SKM-1 treated with dmso at 0.1 percent for 144 hours (cell line): ENCODE results near the gene FASN.

ENCODE experiments used
- DNase-seq: peaks from one replicate; lab custom pipeline; 2025; ENCODE audit not compliant: unreplicated experiment; lab: John Stamatoyannopoulos, UW

The FASN gene

DNA sequence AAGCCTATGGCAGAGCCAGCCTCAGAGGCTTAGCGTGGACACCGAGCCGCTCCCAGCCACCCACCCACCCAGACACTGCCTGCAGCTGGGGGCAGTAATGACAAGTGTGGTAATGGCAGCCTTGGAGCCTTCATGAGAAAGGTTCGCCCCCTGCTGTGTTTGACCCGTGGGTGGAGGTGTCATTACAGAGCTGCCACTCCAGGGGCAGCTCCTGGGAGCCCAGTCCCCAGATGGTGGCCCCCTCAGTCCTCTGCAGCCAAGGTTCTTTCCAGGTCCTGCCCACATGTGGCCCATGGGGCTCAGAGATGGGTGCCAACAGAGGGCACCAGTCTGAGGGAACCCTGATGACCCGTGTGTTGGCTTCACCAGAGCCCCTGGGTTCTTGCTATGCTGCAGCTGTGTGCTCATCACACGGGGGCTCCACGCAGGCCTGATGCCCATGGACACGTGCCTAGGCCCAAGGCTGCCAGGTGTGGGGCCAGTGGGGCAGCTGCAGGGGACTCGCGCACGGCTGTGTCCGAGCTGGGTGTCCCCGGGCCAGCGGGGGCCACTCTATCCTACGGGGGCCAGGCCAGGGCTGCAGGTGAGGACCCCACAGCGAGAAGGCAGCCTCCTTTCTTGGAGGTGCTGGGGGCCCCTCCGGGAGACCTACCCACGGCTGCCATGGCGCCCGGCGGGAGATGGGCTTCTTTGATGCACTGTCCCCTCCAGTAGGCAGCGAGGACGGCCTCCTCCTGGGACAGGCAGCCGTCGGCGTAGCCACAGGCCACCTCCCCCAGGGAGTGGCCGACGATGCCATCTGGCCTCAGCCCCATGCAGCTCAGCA lies 8.1 kb downstream of the FASN start:
- no peak for DNase-seq

DNA sequence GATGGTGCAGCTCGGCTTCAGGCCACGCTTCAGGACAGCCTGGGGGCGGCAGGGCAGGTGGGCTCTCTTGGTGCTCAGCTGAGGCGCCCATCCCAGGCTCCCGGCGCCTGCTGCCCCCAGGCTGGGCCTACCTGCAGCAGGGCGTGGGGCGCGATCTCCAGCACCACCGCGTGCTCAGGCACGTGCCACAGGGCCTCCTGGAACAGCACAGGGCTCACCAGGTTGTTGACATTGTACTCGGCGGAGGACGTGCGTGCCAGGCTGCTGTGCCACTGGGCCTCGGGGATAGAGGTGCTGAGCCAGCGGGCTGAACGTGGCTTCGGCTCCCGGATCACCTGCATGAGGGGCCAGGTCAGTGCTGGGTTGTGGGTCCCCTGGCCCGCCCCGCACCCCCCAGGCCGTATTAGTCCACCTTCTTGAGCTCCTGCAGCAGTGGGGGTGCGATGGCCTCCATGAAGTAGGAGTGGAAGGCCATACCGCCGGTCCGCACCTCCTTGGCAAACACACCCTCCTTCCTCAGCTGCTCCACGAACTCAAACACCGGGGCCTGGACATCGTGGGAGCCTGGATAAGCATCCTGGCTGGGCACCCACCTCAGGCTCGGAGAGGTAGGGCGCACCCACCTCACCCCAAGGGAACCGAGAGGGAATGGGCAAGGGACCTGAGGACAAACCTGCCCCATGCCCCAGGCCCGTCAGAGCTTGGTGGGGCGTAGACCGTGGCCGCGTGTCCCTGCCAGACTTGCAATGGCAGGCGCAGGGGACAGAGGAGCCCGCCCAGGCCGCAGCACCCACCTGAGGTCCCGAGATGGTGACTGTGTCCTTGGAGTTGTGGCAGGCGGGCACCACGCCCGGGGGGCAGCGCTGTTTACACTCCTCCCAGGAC lies 9.0 kb downstream of the FASN start:
- no peak for DNase-seq

DNA sequence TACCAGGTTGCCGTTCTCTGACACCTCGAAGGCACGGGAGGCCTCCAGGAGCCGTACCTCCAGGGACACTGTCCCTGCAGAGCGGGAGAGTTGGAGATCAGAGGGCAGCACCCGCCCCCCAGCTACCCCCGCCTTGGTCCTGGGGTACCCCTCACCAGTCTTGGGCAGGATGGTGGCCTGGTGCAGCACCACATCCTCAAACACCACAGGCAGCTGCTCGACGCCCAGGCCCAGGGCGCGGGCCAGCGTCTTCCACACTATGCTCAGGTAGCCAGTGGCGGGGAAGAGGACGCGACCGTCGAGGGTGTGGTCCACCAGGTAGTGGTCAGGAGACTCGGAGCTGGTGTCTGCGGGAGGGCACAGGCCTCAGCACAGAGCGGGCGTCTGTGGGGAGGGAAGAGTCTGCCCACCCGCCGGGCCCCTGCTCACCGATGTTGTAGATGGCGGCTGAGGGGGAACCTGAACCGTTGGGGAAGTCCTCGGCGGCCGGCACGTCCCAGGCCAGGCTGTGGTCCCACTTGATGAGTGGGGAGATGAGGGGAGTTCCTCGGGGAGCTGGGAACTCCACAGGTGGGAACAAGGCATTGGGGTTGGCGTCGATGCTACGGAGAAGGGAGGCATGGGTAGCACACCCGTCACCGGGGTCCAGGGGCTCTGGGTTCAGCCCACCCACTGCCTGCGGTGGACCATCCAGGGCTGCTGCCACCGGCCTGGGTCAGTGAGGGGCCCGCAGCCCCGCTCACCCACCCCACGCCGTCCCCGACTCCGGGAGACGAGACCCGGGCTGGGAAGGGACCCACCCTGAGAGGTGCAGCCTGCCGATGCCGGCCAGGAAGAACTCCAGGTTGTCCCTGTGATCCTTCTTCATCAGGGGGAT lies 9.8 kb downstream of the FASN start:
- no peak for DNase-seq

DNA sequence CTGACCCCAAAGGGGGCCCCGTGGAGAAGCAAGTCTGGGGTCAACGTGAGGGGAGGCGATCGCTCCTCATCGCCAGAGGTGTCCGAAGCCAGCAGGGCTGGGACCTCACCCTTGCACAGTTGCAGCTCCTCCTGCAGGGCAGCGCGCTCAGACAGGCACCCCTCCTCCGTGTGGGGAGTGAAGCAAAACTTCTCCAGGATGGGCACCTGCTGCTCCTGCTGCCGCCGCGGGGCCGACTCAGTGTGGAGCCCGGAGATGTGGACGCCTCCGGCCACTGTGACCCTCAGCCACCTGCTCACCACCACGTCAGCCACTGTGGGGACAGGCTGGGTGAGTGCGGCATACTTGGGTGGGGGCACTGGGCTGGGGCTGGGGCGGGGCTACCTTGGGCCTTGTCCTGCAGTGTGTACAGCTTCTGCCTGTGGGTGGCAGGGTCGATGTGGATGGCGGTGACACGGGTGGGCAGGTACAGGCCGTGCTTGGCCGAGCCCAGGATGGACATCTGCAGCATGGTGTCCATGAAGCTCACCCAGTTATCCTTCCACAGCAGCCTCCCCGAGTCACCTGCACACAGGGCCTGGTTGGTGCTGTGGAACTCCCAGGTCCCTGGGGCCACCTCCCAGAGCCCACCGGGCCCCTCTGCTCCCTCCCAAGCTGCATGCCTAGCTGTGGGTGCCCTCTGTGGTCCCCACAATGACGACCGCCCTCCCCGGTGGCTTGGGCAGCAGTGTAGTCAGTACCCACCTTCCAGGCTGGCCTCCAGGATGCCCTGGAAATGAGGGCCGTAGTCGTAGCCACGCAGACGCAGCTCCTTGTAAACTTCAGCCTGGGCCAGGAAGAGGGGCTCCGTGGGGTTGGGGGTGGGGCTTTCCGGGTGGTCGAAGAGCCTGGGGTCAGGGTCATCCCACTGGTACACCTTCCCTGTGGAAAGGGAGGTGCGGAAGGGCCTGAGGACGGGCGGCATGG lies 10.8 kb downstream of the FASN start:
- DNase-seq = no peak

DNA sequence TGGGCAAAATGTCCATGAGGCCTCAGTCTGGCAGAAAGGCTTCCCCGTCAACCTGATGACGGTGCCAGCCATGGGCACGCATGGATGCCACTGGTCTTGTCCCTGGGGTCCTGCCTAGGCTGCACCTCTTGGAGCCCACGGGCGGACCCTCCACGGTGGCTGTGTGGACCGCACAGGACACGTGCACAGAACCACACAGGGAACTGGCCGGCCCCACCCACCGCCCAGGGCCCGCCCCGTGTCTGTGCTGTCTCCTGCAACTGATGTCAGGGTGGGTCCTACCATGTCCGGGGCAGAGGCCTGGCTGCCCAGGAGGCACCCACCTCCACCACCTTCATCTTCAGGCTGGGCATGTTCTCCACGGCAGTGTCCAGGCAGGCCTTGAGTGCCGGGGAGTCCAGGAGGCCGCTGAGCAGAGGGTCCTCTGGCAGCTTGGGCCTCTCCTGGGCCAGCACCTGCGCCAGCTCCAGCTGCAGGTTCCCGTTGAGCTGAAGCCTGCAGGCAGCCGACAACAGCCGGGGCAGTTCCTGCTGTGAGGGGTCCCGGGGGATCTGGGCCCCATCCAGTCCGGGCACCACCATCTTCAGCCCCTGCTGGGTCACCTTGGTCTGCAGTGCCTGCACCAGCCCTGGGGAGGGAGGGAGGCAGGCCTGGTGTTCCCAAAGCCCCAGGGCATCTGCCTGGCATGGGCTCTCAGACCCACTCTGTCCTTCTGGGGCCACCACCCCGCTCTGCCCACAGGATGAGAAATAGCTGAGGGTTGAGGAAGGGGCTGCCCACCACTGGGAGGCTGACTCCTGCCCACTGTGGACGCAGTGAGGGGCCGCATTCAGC lies 11.9 kb downstream of the FASN start:
- no peak for DNase-seq

DNA sequence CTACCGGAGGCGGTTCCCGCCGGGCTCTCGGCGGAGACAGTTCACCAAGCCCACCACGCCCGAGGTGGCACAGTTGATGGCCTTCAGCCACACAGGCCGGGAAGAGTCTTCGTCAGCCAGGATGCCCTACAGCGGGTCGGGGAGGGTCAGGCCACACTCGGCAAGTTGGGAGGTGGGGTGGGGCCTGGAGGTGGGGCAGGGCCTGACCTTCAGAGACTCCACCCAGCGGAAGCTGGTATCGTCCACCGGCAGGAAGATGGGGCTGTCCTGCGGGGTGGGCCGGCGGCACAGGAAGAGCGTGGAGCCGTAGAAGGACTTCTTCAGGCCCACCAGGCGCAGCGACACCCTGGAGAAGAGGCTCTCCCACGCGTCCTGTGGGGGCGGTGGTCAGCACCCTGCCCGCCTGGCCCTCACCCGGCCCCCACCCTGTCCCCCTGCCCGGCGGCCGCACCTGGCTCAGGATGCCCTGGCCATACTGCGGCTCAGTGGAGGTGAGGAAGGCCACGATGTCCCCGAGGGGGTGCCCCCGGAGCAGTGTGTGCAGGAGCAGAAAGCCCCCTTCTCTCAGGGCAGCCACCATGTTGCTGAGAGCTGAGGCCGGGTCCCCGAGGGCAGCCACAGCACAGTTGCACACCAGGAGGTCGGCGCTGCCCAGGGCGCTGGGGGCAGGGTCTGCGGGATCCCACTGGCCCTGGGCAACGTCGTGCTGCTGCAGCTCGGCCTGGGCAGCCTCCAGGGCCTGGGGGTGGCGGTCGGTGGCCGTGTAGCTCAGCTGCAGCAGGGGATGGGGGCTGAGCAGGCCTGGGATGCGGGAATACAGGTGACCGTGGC lies 12.8 kb downstream of the FASN start:
- DNase-seq = no peak

DNA sequence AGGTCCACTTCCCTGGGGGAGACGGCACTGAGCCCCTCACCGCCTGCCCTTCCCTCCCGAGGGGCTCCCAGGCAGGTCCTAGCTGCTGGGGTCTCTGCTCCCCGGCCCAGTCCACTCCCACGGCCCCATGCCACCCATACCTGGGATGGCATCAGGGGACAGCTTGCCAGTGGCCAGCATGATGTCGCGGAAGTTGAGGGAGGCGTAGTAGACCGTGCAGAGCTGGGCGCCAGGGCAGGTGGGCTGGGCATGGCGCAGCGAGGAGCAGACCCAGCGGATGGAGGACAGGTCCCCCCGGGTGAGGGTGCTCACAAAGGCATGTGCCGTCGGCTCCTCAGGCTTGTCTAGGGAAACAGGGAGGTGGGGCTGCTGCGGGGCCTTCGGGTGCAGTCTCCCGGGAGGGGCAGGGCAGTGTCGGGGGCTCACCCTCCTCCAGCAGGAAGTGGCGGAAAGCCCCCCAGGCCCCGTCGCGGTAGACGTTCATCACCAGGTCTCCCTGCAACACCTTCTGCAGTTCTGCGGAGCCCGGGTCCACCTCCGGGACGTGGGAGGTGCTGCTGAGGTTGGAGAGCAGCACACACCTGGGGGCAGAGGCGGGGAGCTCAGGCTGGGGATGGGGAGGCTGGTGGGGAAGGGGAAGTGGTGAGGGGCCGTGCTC lies 13.5 kb downstream of the FASN start:
- DNase-seq = no peak

DNA sequence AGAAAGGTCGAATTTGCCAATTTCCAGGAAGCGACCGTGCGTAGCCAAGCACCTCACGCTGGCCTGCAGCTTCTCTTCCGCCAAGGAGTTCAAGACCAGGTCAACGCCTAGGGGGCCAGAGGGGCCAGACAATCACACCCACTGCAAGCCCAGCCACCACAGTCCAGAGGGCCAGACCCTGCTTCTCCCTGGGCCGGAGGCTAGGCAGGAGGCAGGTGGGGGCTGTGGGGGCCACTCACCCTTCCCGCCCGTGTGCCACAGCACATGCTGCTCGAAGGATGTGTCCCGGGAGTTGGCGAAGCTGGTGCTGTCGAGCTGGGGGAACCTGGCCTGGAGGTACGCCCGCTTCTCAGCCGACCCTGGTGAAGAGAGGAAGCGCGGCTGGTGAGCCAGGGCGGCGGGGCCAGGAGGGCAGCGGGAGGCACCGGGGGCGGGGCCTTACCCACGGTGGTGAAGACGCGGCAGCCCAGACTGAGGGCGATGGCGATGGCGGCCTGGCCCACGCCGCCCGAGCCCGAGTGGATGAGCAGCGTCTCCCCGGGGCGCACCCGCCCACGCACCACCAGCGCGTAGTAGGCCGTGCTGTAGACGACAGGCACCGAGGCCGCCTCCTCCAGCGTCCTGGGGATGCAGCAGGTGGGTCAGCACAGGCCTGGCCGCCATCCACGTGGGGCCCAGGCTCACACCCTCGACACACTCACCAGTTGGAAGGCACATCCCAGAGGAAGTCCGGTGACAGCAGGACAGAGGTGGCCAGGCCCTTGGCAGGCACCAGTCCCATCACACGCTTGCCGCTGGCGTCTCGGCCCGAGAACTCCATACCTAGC lies 14.3 kb downstream of the FASN start:
- DNase-seq = no peak

DNA sequence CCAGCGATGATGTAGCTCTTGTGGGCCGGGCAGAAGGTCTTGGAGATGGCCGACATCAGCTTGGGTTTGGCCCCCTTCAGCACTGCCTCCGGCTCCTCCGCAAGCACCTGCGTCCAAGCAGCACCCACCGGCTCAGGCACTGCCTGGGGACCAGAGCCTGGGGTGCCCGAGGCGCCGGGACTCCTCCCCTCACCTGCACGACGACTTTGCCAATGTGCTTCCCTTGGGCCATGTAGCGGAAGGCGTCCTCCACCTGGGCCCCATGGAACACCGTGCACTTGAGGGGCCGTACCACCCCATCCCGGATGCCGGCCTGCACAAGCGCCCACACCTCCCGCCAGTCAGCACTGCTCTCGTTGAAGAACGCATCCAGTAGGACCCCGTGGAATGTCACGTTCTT lies 15.0 kb downstream of the FASN start:
- no peak for DNase-seq

DNA sequence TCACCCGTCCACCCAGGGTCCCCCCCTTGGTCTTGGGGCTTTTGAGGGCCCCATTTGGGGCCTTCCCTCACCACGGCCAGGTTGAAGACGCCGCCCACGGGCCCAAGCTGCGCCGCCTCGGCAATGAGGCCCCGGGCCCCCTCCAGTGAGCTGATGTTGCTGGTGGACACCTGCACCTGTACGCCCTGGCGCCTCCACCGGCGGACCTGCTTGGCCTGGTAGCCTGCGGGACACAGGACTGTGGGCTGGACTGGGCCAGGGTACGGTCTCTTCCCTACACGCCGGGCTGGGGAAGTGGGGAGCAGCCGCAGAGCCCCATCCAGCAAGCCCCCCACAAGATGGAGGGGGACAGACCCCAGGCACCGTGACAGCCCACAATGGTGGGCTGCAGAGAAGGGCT lies 15.6 kb downstream of the FASN start:
- DNase-seq = no peak

DNA sequence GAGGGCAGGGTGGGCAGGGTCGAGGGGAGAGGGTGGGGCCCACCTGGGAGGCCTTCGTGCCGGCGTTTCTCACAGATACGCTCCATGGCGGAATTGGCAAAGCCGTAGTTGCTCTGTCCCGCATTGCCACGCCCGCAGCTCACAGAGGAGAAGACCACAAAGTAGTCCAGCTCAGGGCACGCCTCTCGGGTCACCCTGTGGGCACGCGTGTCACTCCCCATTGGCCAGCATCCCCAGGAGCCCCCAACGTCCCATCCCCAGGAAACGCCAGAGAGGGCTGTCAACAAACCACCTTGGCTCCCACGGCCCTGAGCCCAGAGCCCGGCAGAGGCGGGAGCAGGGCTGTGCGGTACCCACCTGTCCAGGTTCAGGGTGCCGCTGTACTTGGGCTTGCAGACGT lies 16.1 kb downstream of the FASN start:
- no peak for DNase-seq

DNA sequence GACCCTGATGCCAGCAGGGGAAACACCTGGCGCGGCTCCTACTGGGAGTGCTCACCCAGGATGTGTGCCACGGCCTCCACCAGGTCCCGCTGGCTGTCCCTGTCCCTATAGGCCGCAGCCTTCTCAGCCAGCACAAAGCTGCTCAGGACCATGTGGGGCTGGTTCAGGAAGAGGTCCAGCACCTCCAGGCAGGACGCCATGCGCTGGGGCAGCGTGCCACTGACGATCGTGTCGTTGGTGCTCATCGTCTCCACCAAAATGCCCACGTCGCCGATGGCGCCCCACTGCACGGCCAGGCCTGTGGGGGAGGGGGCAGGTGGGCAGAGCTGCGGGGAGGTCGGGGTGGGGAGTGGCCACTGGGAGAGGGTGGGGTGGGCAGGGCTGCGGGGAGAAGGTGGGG lies 16.5 kb downstream of the FASN start:
- no peak for DNase-seq

DNA sequence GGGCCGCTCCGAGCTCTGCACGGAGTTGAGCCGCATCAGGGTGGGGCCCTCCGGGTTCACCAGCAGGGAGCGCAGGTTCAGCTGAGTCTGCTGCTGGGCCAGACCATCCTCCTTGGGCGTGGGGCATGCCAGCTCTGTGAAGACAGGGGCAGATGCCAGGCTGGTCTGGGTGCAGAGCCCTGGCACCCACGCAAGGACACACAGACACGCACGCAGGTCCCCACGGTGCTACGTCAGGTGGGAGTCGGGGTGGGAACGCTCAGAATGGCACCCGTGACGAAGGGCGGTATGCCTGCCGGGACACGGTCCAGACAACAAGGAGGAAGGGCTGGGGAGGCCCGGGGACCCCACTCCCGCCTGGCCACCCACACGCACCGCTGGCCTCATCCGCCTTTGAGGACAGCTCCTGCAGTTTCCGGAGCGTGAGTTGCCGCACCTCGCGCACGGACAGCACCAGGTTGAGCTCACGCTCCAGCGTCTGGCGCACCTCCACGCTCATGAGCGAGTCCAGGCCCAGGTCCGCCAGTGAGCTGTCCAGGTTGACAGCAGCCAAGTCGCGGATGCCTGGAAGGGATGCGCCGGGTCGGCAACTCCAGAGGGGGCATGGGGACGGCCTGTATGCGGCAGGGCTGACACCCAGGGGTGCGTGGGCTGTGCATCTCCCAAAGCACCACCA lies 17.1 kb downstream of the FASN start:
- DNase-seq = no peak

DNA sequence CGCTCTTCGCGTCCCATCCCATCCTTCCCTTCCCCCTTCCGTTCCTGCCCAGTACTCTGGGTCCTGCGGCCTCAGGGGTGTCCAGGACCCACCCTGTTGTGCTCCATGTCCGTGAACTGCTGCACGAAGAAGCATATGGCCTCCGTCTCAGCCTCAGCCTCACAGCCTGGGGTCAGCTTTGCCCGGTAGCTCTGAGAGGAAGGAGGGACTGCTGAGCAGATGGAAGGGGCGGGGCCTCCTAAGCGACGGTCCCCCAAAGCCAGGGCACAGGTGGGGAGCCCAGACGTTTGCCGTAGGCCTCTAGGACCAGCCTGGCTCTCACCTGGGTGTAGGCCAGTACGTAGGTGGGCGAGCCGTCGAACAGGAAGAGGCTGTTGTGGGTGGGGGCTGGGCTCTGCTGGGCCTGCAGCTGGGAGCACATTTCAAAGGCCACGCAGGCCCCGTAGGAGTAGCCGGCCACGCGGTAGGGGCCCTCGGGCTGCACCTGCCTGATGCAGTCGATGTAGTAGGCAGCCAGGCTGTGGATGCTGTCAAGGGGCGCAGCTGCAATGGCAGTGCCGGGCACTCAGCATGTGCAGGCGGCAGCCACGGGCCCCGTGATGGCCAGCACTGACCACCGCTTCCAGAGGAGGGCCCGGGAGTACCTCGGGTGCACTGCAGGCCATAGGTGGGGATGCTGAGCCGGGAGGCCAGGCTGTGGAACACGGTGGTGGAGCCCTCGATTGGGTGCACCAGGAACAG lies 17.8 kb downstream of the FASN start:
- DNase-seq = no peak

DNA sequence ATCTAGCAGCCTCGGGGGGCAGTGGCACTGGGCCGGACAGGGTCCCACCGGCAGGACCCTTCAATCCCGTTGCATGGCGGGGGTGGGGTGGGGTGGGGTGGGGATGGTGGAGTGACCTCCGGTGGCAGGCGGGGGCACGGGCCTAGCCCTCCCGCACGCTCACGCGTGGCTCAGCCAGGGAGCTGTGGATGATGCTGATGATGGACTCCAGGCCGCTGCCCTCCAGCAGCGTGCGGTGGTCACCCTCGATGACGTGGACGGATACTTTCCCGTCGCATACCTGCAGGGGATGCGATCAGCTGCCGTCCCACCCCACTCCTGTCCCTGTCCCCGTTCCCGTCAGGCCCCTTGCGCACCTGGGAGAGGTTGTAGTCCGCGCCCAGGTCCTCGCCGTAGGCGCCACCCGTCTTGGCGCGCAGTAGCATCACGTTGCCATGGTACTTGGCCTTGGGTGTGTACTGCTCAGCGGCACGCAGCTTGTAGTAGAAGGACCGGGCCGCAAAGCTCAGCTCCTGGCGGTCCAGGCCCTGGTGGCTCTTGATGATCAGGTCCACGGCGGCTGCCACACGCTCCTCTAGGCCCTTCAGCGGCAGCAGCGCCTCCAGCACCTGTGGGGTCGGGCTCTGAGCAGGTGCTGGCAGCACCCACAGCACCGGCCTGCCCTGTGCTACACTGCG lies 18.9 kb downstream of the FASN start:
- DNase-seq = no peak
